SK-N-SH (cell line): Measurements from ENCODE around the gene NTSR1. TPM values are rescaled to one million over a fixed set of nuclear protein-coding genes. Genes with fewer than 3 reads are reported as not detected.

Experiments
- CTCF ChIA-PET: fragments of 300-600, 350-600 bp; formaldehyde crosslinking; extraction: SDS; loops from one replicate; lab custom pipeline; 2021; lab: Yijun Ruan, JAX
- POLR2A ChIA-PET: fragments of 350-600 bp; sonication (Branson Sonifier 250); formaldehyde crosslinking; extraction: SDS; loops from one replicate; lab custom pipeline; 2020; ENCODE audit warnings: antibody characterized with exemption, inconsistent platforms; lab: Yijun Ruan, JAX
- DNase-seq: peaks from one replicate; pipeline ENCODE4 v3.0.0; 2012
- H2AFZ ChIP-seq: fragments of 200-600 bp; sonication (generic); 2 replicates; pipeline ENCODE4 v1.8.1; 2016; ENCODE audit warnings: antibody characterized with exemption, mild to moderate bottlenecking, low read depth
- H3F3A ChIP-seq: fragments of 200-600 bp; sonication (generic); replicated peaks from 2 replicates; pipeline ENCODE3; 2016; ENCODE audit warnings: antibody characterized with exemption, mild to moderate bottlenecking; ENCODE audit not compliant: insufficient read depth
- H3K27ac ChIP-seq, 2 experiments: fragments of 200-500 bp in 1 of 2; fragments of 200-600 bp in 1 of 2; sonication (Bioruptor generic) in 1 of 2; sonication (generic), shearing (Covaris generic) in 1 of 2; 2 replicates each; pipeline versions ENCODE4 v1.5.1 to v1.6.1; 2014 to 2016; ENCODE audit warnings: low read depth in 2 of 2, inconsistent platforms in 1 of 2, low read length in 1 of 2, mild to moderate bottlenecking in 1 of 2, mixed read lengths in 1 of 2
- H3K27me3 ChIP-seq: fragments of 200-600 bp; sonication (generic), shearing (Covaris generic); 2 replicates; pipeline ENCODE4 v1.6.1; 2016; ENCODE audit warnings: mixed run types; ENCODE audit not compliant: insufficient read depth
- H3K36me3 ChIP-seq, 2 experiments: fragments of 200-500 bp in 1 of 2; fragments of 200-600 bp in 1 of 2; sonication (Bioruptor generic) in 1 of 2; sonication (generic) in 1 of 2; replicated peaks in 1 of 2; 2 replicates each; pipeline versions ENCODE3 to v1.5.1; 2014 to 2016; ENCODE audit warnings: low read length in 1 of 2, mild to moderate bottlenecking in 1 of 2; ENCODE audit not compliant: insufficient read depth in 2 of 2, control insufficient read depth in 1 of 2
- H3K4me1 ChIP-seq, 2 experiments: fragments of 200-500 bp in 1 of 2; fragments of 200-600 bp in 1 of 2; sonication (Bioruptor generic) in 1 of 2; sonication (generic), shearing (Covaris generic) in 1 of 2; 2 replicates each; pipeline versions ENCODE4 v1.5.1 to v1.6.1; 2014 to 2016; ENCODE audit warnings: low read depth in 1 of 2, low read length in 1 of 2, mixed run types in 1 of 2; ENCODE audit not compliant: insufficient read depth in 2 of 2, control insufficient read depth in 1 of 2
- H3K4me2 ChIP-seq: fragments of 200-600 bp; sonication (generic), shearing (Covaris generic); 2 replicates; pipeline ENCODE4 v1.6.1; 2017; ENCODE audit warnings: mixed run types
- H3K4me3 ChIP-seq, 2 experiments: fragments of 200-500 bp in 1 of 2; fragments of 200-600 bp in 1 of 2; sonication (Bioruptor generic) in 1 of 2; sonication (generic), shearing (Covaris generic) in 1 of 2; 2 replicates each; pipeline versions ENCODE4 v1.5.1 to v1.8.1; 2014 to 2016; ENCODE audit warnings: low read depth in 2 of 2, inconsistent platforms in 1 of 2, low read length in 1 of 2, mild to moderate bottlenecking in 1 of 2, mixed read lengths in 1 of 2, moderate library complexity in 1 of 2
- H3K79me2 ChIP-seq: fragments of 200-600 bp; sonication (generic); 2 replicates; pipeline ENCODE4 v1.8.1; 2017; ENCODE audit warnings: mild to moderate bottlenecking; ENCODE audit not compliant: insufficient read depth
- H3K9ac ChIP-seq: fragments of 200-600 bp; sonication (generic); 2 replicates; pipeline ENCODE4 v1.6.1; 2017; ENCODE audit warnings: mixed run types
- H3K9me2 ChIP-seq: fragments of 200-600 bp; sonication (generic); 2 replicates; pipeline ENCODE4 v1.6.1; 2017; ENCODE audit warnings: mixed run types
- H3K9me3 ChIP-seq: fragments of 200-600 bp; sonication (generic); 2 replicates; pipeline ENCODE4 v1.6.1; 2017; ENCODE audit warnings: mixed run types, mild to moderate bottlenecking, moderate library complexity
- H4K20me1 ChIP-seq: fragments of 200-600 bp; sonication (generic); 2 replicates; pipeline ENCODE4 v1.6.1; 2017; ENCODE audit warnings: mild to moderate bottlenecking, mixed run types; ENCODE audit not compliant: insufficient read depth
- CTCF ChIP-seq: fragments of 200-600 bp; sonication (generic); IDR thresholded peaks from 2 replicates; pipeline ENCODE4 v1.6.1; 2017; ENCODE audit warnings: antibody characterized with exemption, mild to moderate bottlenecking, moderate library complexity
- GABPA ChIP-seq: IDR thresholded peaks from 2 replicates; pipeline ENCODE4 v1.4.0; 2012; ENCODE audit warnings: low read depth, mild to moderate bottlenecking
- IRF3 ChIP-seq: fragments of 150-350 bp; IDR thresholded peaks from 2 replicates; pipeline ENCODE4 v1.6.1; 2016; ENCODE audit warnings: mild to moderate bottlenecking, low read depth, low read length
- JUND ChIP-seq: IDR thresholded peaks from 2 replicates; pipeline ENCODE4 v1.4.0; 2012
- RAD21 ChIP-seq: IDR thresholded peaks from 2 replicates; pipeline ENCODE4 v1.6.1; 2012; ENCODE audit warnings: mild to moderate bottlenecking, low read length
- RCOR1 ChIP-seq: fragments of 150-350 bp; IDR thresholded peaks from 2 replicates; pipeline ENCODE4 v1.6.1; 2017; ENCODE audit warnings: antibody characterized with exemption, low read length
- SMC3 ChIP-seq: IDR thresholded peaks from 2 replicates; pipeline ENCODE4 v1.6.1; 2012; ENCODE audit warnings: low read depth, low read length, improper control_type of control experiment
- TCF12 ChIP-seq: IDR thresholded peaks from 2 replicates; pipeline ENCODE4 v1.4.0; 2012
- WGBS: methylation state at CpG from one replicate; pipeline ENCODE4 v1.1.6; 2017; ENCODE audit warnings: low lambda C conversion rate; 5-methylcytosine and 5-hydroxymethylcytosine counted together
- polyA plus RNA-seq, 3 experiments: library from polyadenylated mRNA; depleted of rRNA; stranded (reverse); fragments of >200 nt; gene quantifications; 2 replicates each; pipeline ENCODE4 v1.2.3, GENCODE V29; 2012

Gene NTSR1
- polyA plus RNA-seq (2012; rRNA removed) = 3.1 and 8.2 TPM in 2 replicates
- polyA plus RNA-seq (2012; cell fraction: cytosol; rRNA removed) = 2.1 and 4.3 TPM in 2 replicates
- polyA plus RNA-seq (2012; cell fraction: nucleus; rRNA removed) = 6.4 and 11.3 TPM in 2 replicates

- Histone ChIP-seq H3K27me3 (peaks cover 30% of the 10 kb centered on the region), H2AFZ (no peak within 1 kb of the TSS), H3K27ac (no peak within 1 kb of the TSS), H3K9ac (no peak within 1 kb of the TSS), H3K79me2 (no peaks in the 10 kb centered on the region), H3K4me3 (peak within 1 kb of the TSS; percentile 19 to 26; a peak in 2 of 4 replicates), H3K9me3 (no peaks in the 10 kb centered on the region), H3K4me1 (peaks cover 14 to 26% of the 10 kb centered on the region in 2 experiments; a peak in 3 of 4 replicates), H3K4me2 (peak within 1 kb of the TSS; percentile 60; the same call in 1 of the 2 replicates), H3F3A (peaks cover 11% of the 10 kb centered on the region), H3K9me2 (no peaks in the 10 kb centered on the region), H3K36me3 (no peaks in the 10 kb centered on the region), H4K20me1 (no peaks in the 10 kb centered on the region)
- WGBS = under 1% methylated on average over 16 of the region's 124 CpGs
- ChIA-PET POLR2A (interaction anchor here (0.6 kb wide), 1 partner anchor 45 kb away, joined by 3 read pairs; no protein-coding TSS in a partner anchor), CTCF (interaction anchor here (0.6 to 1.7 kb wide), 4 partner anchors 10 to 209 kb away, joined by 3 to 10 read pairs (median 3); no protein-coding TSS in a partner anchor)
- TF ChIP-seq SMC3 = no peak
- no peak for TF ChIP-seq IRF3
- TF ChIP-seq CTCF = no peak
- TF ChIP-seq TCF12 = no peak
- TF ChIP-seq JUND = no peak
- DNase-seq = no peak
Observed at GRCh38 chr20:62708591-62709536, at the start of gene NTSR1. TSS of gene NTSR1 (plus strand) at chr20:62708836. CDS start at chr20:62709208, 372 bp downstream.

GRCh38 chr20:62659488-62660239 is 49.0 kb upstream of the NTSR1 start:
- H3K9me3 ChIP-seq = no peaks in the 10 kb centered on the region
- H3K79me2 ChIP-seq = no peaks in the 10 kb centered on the region
- no peaks in the 10 kb centered on the region for H4K20me1 ChIP-seq
- H3K9ac ChIP-seq = no peak overlapping the region
- no peak overlapping the region for H3K27ac ChIP-seq
- no peaks in the 10 kb centered on the region for H3K27me3 ChIP-seq
- H2AFZ ChIP-seq = no peak overlapping the region
- no peaks in the 10 kb centered on the region for H3K9me2 ChIP-seq
- H3K4me3 ChIP-seq = no peak overlapping the region
- no peak overlapping the region for H3K4me2 ChIP-seq
- 83% methylated on average over 25 of the region's 29 CpGs for WGBS
- peaks cover 0 to 10% of the 10 kb centered on the region in 2 experiments; a peak in 1 of 4 replicates for H3K4me1 ChIP-seq
- no peak for DNase-seq
- H3F3A ChIP-seq = no peaks in the 10 kb centered on the region
- no peaks in the 10 kb centered on the region for H3K36me3 ChIP-seq
- ChIA-PET CTCF (interaction anchor here (1.7 to 3.1 kb wide), 2 partner anchors 10 to 131 kb away, joined by 4 to 18 read pairs; no protein-coding TSS in a partner anchor), POLR2A (no interaction called here)
- no peak for TF ChIP-seq GABPA
- no peak for TF ChIP-seq RAD21
- no peak for TF ChIP-seq RCOR1
